Uterus (tissue), 2 donors: ENCODE data around the gene RSRC1.

Source experiments
- POLR2A ChIP-seq, 2 donors: fragments of 450-650 bp; IDR thresholded peaks; one replicate each; pipeline ENCODE4 v1.6.1; 2016; ENCODE audit warnings: antibody characterized with exemption in 2 of 2, mild to moderate bottlenecking in 1 of 2, moderate library complexity in 1 of 2
- TF ChIP-seq, protein P1 (sequence below), 4 experiments: fragments of 200-600 bp in 2 of 4; fragments of 450-650 bp in 2 of 4; sonication (generic) in 2 of 4; IDR thresholded peaks; one replicate each; pipeline ENCODE4 v1.5.1; 2016 to 2019; ENCODE audit warnings: antibody characterized with exemption in 4 of 4, mild to moderate bottlenecking in 2 of 4, moderate library complexity in 1 of 4

DNA sequence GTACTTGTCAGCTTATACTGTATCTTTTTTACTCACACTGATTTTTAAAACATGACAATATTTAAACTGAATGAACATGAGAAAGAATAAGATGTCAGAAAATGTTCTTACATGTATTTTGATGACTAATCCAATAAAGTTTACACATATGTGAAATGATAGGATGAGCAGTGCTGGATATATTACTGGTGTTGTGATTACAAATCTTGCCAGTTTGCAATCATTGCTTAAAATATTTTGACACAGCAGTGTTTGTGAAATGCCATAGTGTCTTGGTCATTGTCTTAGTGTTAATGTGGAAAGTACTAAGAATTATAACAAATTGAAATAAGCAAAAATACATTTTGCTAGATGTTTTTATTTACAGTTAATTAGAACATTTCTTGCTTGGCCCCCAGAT is 342.4 kb downstream of the RSRC1 start:
- TF ChIP-seq, protein P1, sequence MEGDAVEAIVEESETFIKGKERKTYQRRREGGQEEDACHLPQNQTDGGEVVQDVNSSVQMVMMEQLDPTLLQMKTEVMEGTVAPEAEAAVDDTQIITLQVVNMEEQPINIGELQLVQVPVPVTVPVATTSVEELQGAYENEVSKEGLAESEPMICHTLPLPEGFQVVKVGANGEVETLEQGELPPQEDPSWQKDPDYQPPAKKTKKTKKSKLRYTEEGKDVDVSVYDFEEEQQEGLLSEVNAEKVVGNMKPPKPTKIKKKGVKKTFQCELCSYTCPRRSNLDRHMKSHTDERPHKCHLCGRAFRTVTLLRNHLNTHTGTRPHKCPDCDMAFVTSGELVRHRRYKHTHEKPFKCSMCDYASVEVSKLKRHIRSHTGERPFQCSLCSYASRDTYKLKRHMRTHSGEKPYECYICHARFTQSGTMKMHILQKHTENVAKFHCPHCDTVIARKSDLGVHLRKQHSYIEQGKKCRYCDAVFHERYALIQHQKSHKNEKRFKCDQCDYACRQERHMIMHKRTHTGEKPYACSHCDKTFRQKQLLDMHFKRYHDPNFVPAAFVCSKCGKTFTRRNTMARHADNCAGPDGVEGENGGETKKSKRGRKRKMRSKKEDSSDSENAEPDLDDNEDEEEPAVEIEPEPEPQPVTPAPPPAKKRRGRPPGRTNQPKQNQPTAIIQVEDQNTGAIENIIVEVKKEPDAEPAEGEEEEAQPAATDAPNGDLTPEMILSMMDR (IDR thresholded peaks at IDR 0.05), result no peak
- TF ChIP-seq POLR2A (IDR thresholded peaks at IDR 0.05), result no peak
